Measurements from ENCODE around the gene CLEC2D.
A peak's percentile ranks its signal among the peaks of the same experiment; 100 is the strongest.
"Not testable (repeated sequence)": the region's sequence is repeated elsewhere in the genome, so short reads cannot be mapped to it uniquely, and the experiment has no call there.

Gene CLEC2D

DNA sequence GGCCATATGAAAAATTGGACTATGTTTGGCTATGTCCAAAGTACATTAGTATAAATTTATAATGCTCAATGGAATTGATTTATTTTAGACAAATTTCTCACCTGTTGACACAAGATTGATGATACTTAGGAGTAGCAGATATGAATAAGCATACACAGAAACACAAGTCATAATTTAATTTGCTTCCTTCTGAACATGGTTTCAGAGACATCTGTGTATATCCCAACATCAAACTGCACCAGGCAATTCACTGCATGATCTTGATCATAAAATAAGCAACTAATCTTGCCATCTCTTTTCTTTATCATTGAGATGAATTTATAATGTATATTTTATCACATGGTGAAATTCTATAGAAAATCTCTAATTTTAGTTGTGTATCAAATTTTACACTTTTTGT, 59.6 kb downstream of the CLEC2D start:
- DNase-seq (ENCODE audit: low read depth, low spot score): no peak

DNA sequence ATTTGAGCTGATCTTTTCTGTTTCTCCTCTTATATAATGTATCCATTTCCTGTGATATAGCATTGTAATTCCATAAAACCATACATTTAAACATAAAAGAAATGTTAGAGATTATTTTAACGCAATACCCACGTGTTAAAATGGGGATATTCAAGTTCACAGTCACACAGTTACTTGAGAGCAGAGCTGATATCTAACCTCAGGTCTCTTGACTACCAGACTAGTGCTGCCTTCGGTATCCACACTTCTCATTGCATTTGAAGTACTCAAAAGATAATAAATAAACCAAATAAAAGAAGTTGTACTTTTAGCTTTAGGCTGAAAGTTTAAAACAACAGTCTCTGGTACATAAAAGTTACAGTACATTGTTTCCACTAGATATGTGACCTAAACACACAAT, 60.5 kb downstream of the CLEC2D start:
- DNase-seq (ENCODE audit: low read depth, low spot score): no peak

- DNase-seq (ENCODE audit: low read depth, low spot score): no peak
Observed at GRCh38 chr12:9730591-9730990, 61.1 kb downstream of the CLEC2D start.

- DNase-seq (ENCODE audit: low read depth, low spot score): no peak
Observed at GRCh38 chr12:9731393-9731792, 61.9 kb downstream of the CLEC2D start.

- no peak for DNase-seq (ENCODE audit: low read depth, low spot score)
Observed at GRCh38 chr12:9731797-9732196, 62.3 kb downstream of the CLEC2D start.

DNA sequence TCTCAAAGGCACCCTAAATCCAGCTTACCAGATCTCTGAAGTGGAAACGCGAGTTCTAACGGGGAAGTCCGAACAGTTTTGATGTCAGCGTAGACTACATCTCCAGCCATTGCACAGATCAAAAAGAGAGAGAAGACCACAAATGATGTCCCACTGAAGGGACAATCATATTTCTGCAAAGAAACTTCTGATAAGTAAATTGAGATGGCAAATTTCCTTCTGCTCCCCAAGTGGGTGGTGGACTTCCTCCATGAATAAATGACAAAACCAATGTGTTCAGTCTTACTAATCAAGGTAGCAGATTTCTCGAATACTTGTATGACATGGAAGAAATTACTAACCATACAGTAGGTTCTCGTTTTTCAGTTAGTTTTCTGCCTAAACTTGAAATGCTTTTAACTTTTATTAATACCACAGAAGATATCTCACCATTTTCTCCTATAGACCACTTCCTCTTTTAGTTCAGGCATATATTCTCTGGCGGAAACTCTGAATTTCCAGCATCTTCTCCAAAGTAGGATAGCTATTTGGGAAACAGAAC, 63.5 kb downstream of the CLEC2D start, which contains the start of gene CLECL1:
Gene CLECL1, minus strand, starts transcription at position 177 of the 541 bp plus-strand sequence.
- no peak for DNase-seq (ENCODE audit: low read depth, low spot score)

DNA sequence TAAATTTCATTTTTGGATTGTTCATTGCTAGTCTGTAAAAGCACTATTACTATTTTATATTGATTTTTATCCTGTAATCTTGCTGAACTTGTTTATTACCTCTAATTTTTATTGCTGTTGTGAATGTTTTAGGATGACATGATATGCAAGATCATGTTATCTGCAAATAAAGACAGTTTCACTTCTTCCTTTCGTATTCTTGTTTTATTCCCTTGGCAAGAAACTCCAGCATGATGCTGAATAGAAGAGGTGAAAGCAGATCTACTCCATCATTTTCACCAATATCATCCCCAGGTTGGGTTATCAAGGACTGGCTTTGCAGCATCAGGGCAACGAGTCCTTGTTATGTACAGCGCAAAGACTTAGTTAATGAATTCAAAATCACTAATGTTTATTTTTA, 66.1 kb downstream of the CLEC2D start:
- no peak for DNase-seq (ENCODE audit: low read depth, low spot score)

- no peak for DNase-seq (ENCODE audit: low read depth, low spot score)
Observed at GRCh38 chr12:9736936-9737705, 67.6 kb downstream of the CLEC2D start.

GRCh38 chr12:9738905-9739304, 69.4 kb downstream of the CLEC2D start:
- DNase-seq (ENCODE audit: low read depth, low spot score): not testable (repeated sequence)

DNA sequence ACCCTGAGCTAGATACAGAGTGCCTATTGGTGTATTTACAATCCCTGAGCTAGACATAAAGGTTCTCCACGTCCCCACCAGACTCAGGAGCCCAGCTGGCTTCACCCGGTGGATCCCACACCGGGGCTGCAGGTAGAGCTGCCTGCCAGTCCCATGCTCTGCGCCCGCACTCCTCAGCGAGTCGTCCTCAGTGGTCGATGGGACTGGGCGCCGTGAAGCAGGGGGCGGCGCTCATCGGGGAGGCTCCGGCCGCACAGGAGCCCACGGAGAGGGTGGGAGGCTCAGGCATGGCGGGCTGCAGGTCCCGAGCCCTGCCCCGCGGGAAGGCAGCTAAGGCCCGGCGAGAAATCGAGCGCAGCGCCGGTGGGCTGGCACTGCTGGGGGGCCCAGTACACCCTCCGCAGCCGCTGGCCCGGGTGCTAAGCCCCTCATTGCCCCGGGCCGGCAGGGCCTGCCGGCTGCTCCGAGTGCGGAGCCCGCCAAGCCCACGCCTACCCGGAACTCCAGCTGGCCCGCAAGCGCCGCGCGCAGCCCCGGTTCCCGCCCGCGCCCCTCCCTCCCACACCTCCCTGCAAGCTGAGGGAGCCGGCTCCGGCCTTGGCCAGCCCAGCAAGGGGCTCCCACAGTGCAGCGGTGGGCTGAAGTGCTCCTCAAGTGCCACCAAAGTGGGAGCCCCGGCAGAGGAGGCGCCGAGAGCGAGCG, 70.0 kb downstream of the CLEC2D start:
- not testable (repeated sequence) for DNase-seq (ENCODE audit: low read depth, low spot score)

DNA sequence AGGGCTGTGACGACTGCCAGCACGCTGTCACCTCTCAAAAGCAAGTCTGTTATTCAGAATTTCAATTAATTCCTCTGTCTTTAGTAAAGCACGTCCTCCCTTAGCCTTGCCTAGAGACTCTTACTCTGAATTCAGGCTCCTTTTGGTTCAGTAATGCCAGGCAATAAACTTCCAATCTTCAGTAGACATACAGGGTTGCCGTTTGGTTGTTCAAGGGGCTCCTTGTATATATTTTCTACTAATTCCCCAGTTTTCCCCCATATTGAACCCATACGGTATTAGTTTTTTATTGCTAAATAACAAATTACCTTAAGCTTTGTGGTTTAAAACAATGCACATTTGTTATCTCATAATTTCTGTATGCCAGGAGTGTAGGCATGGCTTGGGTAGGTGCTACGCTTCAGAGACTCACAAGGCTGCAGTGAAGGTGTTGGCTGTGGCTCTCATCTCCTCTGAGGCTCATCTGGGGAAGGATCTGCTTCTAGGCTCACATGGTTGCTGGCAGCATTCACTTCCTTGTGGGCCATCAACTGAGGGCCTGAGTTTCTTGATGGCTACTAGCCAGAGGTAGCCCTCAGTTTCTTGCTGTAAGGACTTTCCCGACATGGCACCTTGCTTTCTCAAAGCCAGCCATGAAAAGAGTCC, 70.7 kb downstream of the CLEC2D start:
- DNase-seq (ENCODE audit: low read depth, low spot score): no peak

GRCh38 chr12:9741726-9742125, 72.2 kb downstream of the CLEC2D start:
- DNase-seq (ENCODE audit: low read depth, low spot score): peak; percentile 66

DNA sequence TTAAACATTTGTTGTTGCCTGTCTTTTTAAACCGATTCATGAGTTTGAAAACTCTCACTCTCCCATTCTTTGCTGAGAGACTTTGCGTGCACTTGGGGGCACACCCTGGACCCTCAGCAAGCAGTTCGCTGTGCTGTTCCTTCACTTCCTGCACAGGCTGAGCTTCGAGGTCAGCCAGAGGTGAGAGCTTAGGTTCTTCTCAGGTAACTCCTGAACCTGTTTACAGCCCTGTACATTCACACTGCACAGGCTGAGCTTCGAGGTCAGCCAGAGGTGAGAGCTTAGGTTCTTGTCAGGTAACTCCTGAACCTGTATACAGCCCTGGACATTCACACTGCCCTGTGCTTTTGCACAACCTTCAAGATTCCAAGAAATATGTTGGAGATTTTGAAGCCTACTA, 73.1 kb downstream of the CLEC2D start:
- no peak for DNase-seq (ENCODE audit: low read depth, low spot score)

DNA sequence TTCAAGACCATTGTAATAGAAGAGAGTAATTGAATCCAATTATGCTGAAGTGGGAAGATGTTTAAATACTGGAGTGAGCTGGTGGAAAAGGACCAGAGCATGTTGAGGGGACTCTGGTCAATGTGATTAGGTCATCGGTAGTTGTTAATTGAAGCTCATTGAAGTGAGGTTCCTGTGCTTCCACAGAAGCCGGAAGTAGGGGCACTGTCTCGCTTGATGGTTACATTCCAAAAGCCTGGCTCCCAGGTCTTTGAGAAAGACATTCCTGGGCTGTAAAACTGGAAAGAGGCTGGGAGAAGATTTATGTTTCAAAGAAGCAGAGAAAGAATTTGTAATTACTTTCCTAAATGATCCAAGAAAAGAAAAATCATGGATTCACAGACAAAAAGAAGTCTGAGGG, 75.7 kb downstream of the CLEC2D start:
- no peak for DNase-seq (ENCODE audit: low read depth, low spot score)

Data from activated CD4-positive, CD25-positive, alpha-beta regulatory T cell treated with anti-CD3 and anti-CD28 coated beads, Interleukin-2, amount 50 U/mL, for 16 hours (primary cell).